ENCODE measurements around the gene JMJD8.
"Not testable (repeated sequence)": the region's sequence is repeated elsewhere in the genome, so short reads cannot be mapped to it uniquely, and the experiment has no call there.

Gene JMJD8

DNA sequence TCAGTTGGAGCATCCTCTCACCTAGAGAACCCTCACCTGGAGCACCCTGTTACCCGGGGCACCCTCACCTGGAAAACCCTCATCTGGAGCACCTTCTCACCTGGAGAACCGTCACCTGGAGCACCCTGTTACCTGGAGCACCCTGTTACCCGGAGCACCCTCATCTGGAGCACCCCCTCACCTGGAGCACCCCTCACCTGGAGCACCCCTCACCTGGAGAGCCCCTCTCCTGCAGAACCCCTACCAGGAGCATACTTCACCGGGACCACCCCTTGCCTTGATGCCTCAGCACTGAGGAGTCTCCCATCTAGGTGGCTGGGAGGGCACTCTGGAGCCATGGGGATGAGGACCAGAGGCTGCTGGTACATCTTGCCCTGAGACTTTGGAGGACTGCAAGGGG, 24.8 kb upstream of the JMJD8 start:
- DNase-seq (ENCODE audit: low spot score) = no peak

DNA sequence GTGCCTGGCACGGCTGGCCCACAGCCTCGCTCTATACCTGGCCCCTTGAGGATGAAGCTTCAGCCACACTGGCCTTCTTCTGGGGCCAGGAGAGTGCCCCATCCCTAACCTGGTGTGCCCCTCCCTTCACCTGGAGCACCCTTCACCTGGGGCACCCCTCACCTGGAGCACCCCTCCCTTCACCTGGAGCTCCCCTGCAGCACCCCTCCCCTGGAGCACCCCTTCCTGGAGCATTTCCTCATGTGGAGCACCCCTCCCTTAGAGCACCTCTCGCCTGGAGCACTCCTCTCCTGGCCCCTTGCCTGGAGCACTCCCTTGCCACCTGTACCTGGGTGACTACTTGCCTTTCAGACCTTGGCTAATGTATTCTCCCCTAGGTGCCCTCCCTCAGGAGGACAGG, 23.9 kb upstream of the JMJD8 start:
- no peak for DNase-seq (ENCODE audit: low spot score)

DNA sequence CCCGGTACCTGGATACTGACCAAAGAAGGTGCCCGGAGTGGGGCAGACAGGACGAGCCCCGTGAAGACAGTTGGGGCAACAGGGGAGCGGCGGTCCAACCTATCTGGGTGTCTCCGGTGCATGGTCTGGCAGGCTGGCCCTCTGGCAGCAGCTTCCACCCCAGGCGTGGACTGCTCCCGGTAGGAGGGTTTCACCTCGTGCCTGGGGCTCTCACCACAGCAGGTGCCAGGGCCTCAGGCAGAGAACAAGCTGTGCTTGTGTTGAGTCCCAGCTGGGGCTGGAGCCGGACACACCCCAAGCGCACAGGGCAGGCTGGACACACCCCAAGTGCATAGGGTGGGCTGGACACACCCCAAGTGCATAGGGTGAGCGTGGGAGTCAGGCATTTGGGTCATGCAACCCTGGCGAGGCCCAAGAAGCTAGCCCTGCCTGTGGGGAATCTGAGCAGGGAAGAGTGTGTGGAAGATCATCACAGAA, 23.0 kb upstream of the JMJD8 start:
- no peak for DNase-seq (ENCODE audit: low spot score)

DNA sequence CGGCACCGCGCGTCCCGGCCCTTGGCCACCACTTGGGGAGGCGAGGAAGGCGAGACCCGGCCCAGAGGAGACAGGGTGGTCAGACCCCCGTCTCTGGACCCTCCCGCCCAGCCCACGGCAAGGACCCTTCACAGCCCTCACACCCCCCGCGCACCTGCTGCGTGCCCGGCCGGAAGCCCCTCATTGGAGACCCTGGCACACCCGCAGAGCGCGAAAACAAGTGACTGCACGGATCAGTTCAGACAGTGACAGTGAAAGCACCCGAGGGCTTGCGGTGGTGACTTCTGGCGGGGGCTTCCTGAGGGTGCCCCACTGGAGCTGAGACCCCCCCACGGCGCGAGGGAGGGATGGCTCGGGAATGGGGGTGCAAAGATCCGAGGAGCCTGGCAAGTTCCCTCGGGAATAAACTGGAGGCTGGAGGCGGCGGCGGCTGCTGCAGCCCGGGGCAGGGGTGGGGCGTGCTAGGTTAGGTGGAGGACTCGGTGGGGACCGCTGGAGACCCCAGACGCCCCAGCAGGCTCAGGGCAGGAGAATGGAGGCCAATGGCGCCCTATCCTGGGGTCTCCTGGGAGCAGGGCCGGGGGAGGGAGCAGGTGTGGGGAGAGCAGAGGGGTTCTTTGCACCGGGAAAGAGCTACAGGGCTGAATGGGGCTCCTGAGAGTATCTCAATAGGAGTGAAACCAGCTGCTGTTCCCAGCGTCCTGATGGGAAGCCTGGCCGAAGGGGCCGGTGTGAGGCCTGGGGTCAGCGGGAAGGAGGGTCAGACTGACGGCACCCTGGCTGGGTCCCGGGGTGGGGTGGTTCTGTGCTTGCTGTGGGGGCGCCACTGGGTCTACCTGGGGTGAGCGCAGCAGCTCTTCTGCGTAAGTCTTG, 22.3 kb upstream of the JMJD8 start:
- no peak for DNase-seq (ENCODE audit: low spot score)

DNA sequence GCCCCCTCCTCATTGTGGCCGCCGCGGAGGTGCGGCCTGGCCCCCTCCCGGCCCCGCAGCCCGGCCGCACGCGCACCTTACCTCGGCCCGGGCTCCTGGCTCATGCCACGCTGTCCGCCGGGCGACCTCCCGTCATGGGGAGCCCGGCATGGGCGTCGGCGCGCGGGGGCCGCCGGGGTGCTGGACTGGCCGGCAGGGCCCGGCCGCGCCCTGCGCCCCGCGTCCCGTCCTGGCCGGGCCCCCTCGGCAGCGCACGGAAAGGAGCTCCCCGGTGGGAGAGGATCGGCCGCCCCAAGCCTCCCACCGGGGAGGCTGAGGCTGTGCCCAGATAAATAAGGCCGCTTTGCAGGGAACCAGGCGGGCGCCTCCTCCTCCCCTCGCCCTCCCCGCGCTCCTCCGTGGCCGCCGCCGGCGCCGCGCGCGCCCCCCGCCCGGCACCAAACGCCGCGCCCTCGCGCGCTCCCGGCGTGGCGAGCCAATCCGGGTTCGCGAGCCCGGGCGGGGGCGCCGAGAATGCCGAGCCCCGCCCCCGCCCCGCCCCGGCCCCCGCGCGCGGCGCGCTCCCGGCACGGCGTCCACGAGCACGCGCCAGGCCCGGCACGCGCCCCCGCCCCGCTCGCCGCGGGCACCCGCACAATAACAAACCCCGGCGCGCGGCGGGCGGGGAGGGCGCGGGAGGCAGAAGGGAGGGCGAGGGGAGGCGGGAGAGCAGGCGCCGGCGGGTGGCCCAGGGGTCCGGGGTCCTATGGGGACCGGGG, 21.5 kb upstream of the JMJD8 start, which contains the start of gene FBXL16:
Gene FBXL16, minus strand, starts transcription at position 371 of the 758 bp plus-strand sequence. CDS start 8,396 bp downstream, outside the sequence.
- no peak for DNase-seq (ENCODE audit: low spot score)

DNA sequence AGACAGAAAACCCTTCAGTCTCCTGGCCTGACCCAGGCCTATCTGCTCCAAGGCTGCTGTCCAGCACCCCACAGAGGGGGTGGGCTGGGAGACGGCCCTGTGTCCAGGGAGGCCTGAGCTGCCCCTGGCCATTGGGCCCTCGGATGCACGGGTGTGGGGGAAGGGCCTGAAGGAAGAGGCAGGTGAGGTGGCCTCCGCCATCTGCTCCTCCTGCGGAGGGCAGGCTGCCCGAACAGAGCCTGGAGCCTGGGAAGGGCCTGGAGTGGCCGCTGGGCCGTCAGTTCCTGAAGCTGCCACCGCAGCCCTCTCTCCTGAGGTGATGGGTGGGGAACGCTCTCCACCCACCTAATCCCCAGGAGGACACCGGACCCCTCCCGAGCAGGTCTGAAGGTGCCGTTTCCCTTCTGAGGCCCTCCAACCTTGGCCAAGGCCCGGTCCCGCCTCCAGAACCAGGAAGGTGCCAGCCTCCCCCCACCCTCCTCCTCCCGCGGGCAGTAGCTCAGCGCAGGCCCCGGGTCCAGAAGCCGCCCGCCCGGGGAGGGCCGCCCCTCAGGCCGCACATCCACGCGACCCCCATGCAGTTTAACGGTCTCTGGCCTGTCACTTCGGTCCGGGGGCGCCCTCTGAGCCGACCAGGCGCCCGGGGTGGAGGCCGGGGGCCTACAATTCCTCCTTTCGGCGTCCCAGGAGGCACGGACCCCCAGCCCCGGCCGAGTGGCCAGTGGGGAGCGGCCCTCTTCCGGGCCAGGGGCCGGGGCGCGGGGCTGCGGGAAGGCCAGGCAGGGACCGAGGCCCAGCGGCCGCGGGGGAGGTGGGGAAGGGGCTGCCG, 20.6 kb upstream of the JMJD8 start:
- no peak for DNase-seq (ENCODE audit: low spot score)

DNA sequence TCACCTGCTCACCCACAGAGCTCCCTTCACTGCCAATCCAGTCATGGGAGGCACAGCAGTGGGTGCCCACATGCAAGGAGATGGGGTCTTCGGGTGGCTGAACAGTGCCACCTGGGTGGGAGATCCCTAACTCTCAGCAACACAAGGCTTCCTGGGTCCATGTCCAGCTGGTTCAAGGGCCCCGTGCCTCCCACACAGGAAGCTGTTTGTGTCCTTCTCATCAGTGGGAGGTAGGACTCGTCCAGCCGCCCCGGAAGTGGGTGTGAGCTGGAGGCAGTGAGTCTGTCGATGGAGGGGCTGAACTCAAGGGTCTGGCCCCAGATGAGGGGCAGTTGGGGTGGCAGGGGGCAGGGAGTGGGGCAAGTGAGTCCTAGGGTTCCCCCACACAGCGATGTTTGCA, 19.9 kb upstream of the JMJD8 start:
- no peak for DNase-seq (ENCODE audit: low spot score)

DNA sequence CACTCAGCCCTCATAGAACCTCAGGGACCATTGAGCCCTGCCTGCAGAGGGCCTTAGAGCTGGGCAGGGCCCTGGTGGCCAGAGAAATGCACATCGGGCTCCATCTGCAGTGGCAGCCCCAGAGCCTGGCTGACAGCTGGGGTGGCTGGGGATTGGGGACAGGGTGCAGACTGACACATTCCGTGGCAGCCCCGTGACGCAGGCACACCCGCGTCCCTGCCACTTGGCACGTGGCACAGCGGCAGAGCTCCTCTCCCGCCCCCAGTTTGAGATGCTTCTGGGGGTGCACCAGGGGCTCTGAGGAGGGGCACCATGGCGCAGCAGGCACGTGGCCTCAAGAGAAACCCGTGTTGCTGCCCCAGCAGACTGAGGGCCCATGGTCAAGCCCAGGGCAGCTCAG, 19.3 kb upstream of the JMJD8 start:
- DNase-seq (ENCODE audit: low spot score) = no peak

DNA sequence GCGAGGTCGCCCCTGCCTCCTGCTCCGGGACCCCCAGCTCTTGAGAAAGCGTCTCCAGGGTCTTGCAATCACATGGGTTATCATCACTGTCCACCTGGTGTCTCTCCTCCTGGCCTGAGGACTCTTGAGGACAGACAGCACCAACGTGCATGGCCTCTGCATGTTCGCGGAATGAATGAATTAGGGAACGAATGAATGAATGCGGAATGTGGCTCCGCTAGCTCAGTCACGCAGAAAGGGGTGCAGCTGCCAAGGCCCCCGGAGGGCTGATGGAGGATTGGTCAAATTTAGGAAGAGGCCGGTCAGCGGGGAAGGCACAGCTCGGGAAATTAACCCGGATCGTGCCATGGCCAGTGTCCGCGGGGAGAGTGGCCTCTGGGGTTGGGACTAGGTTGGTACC, 18.2 kb upstream of the JMJD8 start:
- no peak for DNase-seq (ENCODE audit: low spot score)

DNA sequence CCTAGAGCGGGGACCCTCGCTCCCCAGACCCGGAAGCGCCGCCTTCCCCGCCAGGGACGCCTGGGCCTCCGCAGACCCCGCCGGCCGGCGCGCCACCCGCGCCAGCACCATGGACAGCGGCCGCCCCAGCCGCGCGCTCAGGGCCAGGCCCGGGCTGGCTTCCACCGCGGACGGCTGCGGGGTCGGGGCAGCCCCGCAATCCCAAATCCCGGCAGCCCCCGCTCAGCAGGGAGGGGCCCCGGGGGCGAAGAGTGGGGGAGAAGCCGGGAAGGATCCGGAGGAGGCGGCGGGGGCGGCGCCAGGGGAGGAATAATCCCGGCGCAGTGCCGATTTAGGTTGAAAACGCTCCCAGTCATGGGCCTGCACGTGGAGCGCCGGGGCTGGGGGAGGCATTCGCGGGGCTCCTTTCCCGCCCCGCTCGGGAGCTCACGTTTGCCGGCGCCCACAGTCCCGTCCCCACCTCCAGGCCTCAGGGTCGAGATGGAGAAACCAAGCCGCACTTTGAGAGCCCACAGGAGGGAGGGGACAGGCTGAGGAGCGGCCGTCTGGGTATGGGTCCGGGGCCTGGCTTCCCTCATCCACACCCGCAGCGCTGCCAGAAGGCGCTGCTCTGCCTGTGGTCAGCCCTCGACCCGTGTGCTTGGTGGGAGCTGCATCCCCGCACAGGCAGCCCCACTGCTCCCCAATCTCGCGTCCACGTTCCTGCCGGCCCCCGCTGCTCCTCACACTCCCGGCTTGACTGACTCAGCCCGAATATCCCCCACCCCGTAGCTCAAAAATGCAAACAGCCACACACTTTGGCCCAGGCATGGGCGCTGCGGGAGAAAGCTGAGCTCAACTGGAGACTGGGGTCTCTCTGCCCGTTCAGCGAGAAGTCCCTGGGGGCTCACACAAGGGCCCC, 16.8 kb upstream of the JMJD8 start:
- no peak for DNase-seq (ENCODE audit: low spot score)

DNA sequence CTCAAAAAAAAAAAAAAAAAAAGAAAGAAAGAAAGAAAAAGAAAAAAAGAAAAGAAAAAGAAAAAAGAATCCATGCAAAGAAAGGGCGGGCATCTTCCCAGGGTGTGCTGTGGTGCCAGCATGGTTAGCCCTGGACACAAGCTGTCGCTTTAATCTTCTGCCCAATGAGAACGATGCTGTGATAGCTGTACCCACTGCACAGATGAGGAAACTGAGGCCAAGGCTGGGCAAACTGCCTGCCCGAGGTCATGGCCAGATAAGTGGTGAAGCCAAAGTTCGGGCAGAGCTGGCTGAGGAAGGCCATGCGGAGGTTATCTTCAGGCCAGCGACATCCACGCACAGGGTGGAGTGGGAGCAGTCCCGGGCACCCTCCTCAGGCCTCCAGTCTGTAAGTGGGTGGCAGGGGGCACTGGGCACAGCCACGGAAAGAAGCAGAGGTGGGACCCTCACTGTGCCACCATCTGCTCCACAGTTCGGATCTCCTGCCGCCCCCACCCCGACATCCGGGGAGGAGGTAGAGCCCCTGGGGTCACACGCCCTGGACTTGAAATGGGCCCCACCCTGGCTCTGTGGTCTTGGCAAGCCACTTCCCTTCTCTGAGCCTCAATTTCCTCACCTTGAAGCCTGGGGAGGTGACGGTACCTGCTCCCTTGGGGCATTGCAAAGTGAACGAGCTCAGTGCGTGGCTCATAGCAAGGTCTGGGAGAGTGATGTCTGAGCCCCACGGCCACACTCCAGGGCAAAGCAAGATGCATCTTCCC, 15.0 kb upstream of the JMJD8 start:
- DNase-seq (ENCODE audit: low spot score) = no peak

DNA sequence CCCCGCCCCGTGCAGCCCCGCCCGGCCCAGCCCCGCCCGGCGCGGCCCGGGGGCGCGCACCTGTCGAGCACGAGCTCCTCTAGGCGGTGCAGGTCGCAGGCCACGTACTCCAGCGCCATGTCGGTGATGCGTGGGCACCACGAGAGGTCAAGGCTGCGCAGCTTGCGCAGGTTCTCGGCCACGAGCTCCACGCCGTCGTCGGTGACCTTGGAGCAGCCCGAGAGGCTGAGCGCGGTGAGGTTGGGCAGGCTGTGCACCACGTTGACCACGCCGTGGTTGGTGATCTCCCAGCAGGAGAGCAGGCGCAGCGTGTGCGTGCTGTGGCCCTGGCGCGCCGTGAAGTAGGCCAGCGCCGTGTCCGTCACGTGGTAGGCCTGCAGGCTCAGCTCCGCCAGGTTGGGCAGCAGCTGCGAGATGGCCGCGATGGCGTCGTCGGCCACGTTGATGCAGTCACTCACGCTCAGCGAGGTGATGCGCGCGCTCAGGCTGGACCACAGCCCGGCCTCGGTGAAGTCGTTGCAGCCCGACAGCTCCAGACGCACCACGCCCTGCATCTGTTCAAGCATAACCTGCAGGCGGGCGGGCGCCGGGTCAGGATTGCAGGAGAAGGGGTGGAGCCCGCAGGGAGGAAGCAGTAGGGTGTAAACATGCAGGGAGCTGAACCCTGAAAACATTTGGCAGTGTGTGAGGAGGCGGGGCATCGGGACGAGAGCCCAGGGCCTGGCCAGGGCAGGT, 11.4 kb upstream of the JMJD8 start:
- no peak for DNase-seq (ENCODE audit: low spot score)

DNA sequence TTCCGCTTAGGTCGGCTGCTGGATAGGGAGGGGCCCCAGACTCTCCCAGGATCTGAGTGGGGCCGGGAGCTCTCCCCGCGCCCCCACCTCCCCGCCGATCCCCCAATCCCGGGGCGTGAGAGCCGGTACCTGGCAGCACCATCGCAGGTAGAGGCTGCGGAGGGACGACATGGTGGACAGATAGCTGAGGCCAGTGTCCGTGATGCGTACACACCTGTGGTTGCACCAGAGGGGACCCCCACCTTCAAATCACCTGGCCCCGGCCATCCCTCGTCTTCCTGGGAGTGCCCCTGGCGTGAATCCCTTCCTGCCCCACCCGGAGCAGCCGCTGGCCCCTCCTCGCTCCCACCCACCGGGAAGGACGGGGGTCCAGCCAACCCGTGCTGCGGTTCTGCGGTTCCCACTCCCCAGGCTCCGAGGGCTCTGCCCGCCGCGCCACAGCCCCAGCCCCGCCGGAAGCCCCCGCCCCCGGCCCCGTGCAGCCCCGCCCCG, 10.8 kb upstream of the JMJD8 start:
- DNase-seq (ENCODE audit: low spot score) = no peak

DNA sequence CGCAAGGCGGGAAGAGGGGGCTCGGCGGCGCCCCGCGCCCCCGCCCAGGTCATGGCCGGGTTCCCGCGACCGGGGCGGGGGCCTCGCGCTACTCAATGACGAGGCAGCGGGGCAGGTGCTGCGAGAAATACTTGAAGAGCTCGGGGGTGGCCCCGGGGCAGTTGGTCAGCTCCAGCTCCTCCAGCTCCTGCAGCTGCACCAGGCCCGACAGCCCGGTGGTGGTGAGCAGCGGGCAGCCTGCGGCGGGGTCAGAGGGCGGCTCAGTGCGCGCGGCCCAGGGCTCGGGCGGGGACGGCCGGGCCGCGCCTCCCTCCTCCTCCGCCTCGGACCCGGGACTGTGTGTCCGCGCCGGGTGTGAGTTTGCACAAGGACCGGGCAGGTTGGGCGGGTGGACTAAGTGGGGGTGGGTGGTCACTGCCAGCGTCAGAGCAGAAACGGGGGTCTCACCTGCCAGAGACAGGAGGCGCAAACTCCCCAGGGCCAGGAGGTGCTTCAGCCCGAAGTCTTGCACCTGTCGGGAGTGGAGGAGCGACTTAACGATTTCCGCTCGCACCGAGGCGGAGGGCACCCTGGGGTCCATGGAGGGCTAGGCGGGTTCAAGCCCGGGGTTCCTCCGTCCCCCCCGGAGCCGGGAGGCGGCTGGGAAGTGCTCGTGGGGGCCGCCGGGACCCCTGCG, 10.2 kb upstream of the JMJD8 start:
- DNase-seq (ENCODE audit: low spot score) = no peak

DNA sequence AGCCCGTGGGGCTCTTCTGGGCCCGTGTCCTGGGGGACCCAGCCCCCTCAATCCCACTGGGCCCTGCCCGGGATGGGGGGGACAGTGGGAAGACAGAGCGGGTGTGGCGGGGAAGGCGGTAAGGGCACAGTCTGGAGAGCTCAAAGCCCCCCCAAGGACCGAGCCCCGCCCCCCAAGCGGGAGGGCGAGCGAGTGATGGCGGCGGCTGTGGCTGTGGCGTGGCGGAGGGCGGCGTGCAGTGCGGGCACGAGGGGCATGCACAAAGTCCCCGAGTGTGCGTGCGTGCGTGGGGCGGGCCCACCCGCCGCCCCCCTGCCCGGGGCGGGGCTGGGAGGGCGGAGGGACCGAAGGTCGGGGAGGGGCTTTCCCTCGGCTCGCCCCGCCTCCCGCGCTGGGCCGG, 9.6 kb upstream of the JMJD8 start:
- DNase-seq (ENCODE audit: low spot score) = no peak

DNA sequence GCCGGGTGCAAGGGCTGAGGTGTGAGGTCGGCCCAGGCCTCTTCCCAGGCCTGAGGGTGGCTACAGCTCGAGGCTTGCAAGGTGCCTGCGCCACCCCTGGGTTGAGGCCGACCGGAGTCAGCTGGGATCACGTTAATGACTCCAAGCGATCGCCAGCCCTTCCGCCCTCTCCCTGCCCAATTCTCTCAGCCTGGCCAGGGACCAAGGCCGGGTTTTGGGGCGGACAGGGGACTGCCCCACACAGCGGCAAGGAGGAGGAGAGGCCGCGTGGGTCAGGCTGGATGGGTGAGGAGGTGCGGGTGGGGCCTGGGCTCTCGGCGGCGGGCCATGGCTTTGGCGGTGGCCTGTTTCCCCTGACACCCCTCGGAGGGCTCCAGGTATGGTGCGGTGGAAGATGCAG, 9.2 kb upstream of the JMJD8 start:
- no peak for DNase-seq (ENCODE audit: low spot score)

DNA sequence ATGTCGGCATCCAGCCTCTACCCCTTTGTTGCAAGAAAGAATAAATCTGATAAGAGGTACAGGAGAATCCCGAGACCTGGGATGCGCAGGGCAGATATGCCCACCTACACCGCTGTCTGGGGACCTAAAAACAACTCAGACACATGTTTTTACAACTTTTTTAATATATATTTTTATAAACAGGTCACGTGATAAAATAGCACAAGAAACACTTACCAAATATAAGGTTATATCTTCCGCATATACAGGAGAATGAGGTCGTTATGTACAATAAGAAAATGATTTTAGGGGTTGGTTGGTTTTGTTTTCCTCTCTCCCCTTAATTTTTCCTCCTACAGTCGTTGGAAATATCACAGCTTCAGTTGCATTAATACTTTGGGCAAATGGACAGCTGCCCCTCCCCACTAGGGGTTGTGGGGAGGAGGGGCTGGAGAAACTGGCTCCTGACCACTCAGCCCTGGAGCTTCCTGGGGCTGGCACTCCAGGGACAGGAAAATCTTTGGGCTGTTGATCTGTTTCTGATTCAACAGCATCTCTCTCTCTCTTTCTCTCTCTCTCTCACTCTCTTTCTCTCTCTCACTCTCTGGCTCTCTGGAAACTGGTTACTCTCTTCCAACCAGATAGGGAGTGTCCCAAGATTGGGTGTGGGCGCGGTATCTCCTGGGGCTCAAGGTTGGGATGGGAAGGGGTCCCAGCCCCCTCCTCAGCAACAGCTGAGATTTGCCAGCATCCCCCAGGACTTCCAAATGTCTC, 8.4 kb upstream of the JMJD8 start:
- no peak for DNase-seq (ENCODE audit: low spot score)

DNA sequence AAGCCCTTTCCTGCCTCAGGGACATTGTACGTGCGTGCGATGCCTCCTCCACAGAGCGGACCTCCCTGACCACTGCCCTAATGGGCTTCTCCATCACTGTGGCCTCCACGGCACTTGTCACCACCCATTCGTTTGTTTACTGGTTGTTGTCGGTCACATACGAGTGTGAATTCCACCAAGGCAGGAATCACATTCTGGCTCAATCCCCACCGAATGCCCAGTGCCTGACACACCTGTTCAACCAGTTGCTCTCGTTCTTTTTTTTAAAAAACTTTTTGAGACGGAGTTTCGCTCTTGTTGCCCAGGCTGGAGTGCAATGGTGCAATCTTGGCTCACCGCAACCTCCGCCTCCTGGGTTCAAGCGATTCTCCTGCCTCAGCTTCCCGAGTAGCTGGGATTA, 7.1 kb upstream of the JMJD8 start:
- DNase-seq (ENCODE audit: low spot score) = not testable (repeated sequence)

Measured in left forelimb (tissue), 1 donor.